Measurements from ENCODE around the gene MARCHF4.

Gene MARCHF4

GRCh38 chr2:216349366-216349765, 22.9 kb downstream of the MARCHF4 start:
- DNase-seq (ENCODE audit: low read depth): no peak

- DNase-seq (ENCODE audit: low read depth): no peak
Observed at GRCh38 chr2:216348756-216349308, 23.5 kb downstream of the MARCHF4 start.

- DNase-seq (ENCODE audit: low read depth): no peak
Observed at GRCh38 chr2:216346781-216347180, 25.5 kb downstream of the MARCHF4 start.

- no peak for DNase-seq (ENCODE audit: low read depth)
Observed at GRCh38 chr2:216345846-216346245, 26.4 kb downstream of the MARCHF4 start.

- DNase-seq (ENCODE audit: low read depth): no peak
Observed at GRCh38 chr2:216344950-216345300, 27.4 kb downstream of the MARCHF4 start.

- no peak for DNase-seq (ENCODE audit: low read depth)
Observed at GRCh38 chr2:216344206-216344949, 27.9 kb downstream of the MARCHF4 start.

GRCh38 chr2:216343221-216343980, 28.9 kb downstream of the MARCHF4 start:
- DNase-seq (ENCODE audit: low read depth): no peak

GRCh38 chr2:216341121-216341520, 31.2 kb downstream of the MARCHF4 start:
- no peak for DNase-seq (ENCODE audit: low read depth)

- DNase-seq (ENCODE audit: low read depth): no peak
Observed at GRCh38 chr2:216340280-216340631, 32.0 kb downstream of the MARCHF4 start.

GRCh38 chr2:216339456-216340279, 32.6 kb downstream of the MARCHF4 start:
- DNase-seq (ENCODE audit: low read depth): no peak

- DNase-seq (ENCODE audit: low read depth): no peak
Observed at GRCh38 chr2:216335252-216335651, 37.0 kb downstream of the MARCHF4 start.

- DNase-seq (ENCODE audit: low read depth): no peak
Observed at GRCh38 chr2:216328347-216328746, 43.9 kb downstream of the MARCHF4 start.

- DNase-seq (ENCODE audit: low read depth): no peak
Observed at GRCh38 chr2:216327447-216327935, 44.8 kb downstream of the MARCHF4 start.
